Fibroblast of the aortic adventitia (primary cell): Measurements from ENCODE around the gene TMED5. TPM values are rescaled to one million over a fixed set of nuclear protein-coding genes. Genes with fewer than 3 reads are reported as not detected.
"Not testable (repeated sequence)": the region's sequence is repeated elsewhere in the genome, so short reads cannot be mapped to it uniquely, and the experiment has no call there.

ENCODE experiments used
- DNase-seq: peaks from one replicate; pipeline ENCODE4 v3.0.0-alpha.2; 2010; ENCODE audit warnings: low read depth
- H3K4me3 ChIP-seq: 2 replicates; pipeline ENCODE4 v1.5.1; 2011; ENCODE audit warnings: low read depth, mild to moderate bottlenecking, control low read depth, low read length, moderate library complexity
- CTCF ChIP-seq: IDR thresholded peaks from 2 replicates; pipeline ENCODE4 v1.5.1; 2011; ENCODE audit warnings: mild to moderate bottlenecking, low read length, control low read depth, inconsistent platforms; ENCODE audit not compliant: insufficient read depth
- total RNA-seq: library from RNA; depleted of rRNA; stranded (reverse); fragments of >200 nt; gene quantifications from 2 replicates; pipeline ENCODE4 v1.2.3, GENCODE V29; 2012; ENCODE audit warnings: low replicate concordance

Gene TMED5
- total RNA-seq, 1 donor = 60.6 TPM

GRCh38 chr1:93172778-93173177 lies 7.4 kb downstream of the TMED5 start:
- peak; percentile 55 for DNase-seq
- H3K4me3 ChIP-seq = no peak overlapping the region
- no peak for TF ChIP-seq CTCF

GRCh38 chr1:93171549-93172034 lies 8.6 kb downstream of the TMED5 start:
- no peak overlapping the region for H3K4me3 ChIP-seq
- TF ChIP-seq CTCF = no peak
- DNase-seq = no peak

DNA sequence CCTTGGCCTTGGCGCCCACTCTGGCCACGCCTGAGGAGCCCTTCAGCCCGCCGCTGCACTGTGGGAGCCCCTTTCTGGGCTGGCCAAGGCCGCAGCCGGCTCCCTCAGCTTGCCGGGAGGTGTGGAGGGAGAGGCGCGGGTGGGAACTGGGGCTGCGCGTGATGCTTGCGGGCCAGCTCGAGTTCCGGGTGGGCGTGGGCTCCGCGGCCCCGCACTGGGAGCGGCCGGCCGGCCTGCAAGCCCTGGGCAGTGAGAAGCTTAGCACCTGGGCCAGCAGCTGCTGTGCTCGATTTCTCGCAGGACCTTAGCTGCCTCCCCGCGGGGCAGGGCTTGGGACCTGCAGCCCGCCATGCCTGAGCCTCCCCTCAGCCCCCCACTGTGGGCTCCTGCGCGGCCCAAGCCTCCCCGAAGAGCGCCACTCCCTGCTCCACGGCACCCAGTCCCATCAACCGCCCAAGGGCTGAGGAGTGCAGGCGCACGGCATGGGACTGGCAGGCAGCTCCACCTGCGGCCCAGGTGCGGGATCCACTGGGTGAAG lies 10.0 kb downstream of the TMED5 start:
- not testable (repeated sequence) for DNase-seq, H3K4me3 ChIP-seq

DNA sequence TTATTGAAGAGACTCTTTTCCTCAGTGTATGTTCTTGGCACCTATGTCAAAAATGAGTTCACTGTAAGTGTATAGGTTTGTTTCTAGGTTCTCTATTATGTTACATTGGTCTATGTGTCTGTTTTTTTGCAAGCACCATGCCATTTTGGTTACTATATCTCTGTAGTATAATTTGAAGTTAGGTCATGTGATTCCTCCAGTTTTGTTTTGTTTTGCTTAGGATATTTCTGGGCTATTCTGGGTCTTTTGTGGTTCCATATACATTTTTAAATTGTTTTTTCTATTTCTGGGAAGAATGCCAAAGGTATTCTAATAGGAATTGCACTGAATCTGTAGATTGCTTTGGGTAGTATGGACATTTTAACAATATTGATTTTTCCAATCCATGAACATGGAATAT lies 13.2 kb downstream of the TMED5 start:
- no peak overlapping the region for H3K4me3 ChIP-seq
- TF ChIP-seq CTCF = no peak
- no peak for DNase-seq

DNA sequence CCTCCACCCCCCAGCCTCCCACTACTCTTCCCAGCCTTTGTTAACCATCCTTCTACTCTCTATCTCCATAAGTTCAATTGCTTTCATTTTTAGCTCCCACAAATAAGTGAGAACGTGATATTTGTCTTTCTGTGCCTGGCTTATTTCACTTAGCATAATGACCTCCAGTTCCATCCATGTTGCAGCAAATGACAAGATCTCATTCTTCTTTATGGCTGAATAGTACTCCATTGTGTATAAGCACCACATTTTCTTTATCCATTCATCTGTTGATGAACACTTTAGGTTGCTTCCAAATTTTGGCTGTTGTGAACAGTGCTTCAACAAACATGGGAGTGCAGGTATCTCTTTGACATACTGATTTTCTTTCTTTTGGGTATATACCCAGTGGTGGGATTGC lies 14.3 kb downstream of the TMED5 start:
- not testable (repeated sequence) for H3K4me3 ChIP-seq, DNase-seq

GRCh38 chr1:93164816-93165215 lies 15.4 kb downstream of the TMED5 start:
- no peak overlapping the region for H3K4me3 ChIP-seq
- no peak for TF ChIP-seq CTCF
- no peak for DNase-seq

DNA sequence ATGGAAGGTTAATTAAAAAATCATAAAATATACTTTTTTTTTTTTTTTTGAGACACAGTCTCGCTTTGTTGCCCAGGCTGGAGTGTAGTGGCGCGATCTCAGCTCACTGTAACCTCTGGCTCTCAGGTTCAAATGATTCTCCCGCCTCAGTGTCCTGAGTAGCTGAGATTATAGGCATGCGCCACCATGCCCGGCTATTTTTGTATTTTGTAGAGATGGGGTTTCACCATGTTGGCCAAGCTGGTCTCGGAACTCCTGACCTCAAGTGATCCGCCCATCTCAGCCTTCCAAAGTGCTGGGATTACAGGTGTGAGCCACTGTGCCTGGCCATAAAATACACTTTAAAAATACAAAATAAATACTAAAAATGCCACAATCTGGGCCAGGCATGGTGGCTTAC lies 16.9 kb downstream of the TMED5 start:
- H3K4me3 ChIP-seq, DNase-seq: not testable (repeated sequence)

- DNase-seq = no peak
- no peak overlapping the region for H3K4me3 ChIP-seq
- no peak for TF ChIP-seq CTCF
Observed at GRCh38 chr1:93159337-93159736, 20.9 kb downstream of the TMED5 start.

DNA sequence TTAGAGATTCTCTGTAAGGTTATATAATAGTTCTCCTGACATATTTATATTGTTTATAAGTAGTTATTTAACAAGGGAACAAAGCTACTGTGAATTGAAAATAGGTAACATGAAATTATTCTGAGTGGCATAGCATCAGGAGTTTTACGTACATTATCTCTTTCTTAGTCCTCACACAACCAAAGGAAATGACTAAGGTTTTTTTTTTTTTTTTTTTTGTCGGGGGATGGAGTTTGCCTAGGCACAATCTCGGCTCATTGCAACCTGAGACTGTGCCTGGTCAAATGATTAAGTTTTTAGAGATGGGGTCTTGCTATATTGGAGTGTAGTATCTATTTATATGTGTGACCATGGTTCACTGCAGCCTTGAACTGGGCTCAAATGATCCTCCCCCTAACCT lies 24.9 kb downstream of the TMED5 start:
- TF ChIP-seq CTCF = no peak
- no peak for DNase-seq

More for the DNA sequence above, 24.9 kb downstream of the TMED5 start:
- no peak overlapping the region for H3K4me3 ChIP-seq
